GM19324 (cell line): ENCODE results near the gene PFKL.
"Not testable (repeated sequence)": the region's sequence is repeated elsewhere in the genome, so short reads cannot be mapped to it uniquely, and the experiment has no call there.

ENCODE experiments used
- ATAC-seq: cut with Tn5 transposase; IDR thresholded peaks from one replicate; pipeline ENCODE4 v1.9.1; 2021; ENCODE audit warnings: mild to moderate bottlenecking, moderate library complexity; ENCODE audit not compliant: unreplicated experiment, low FRiP score

The PFKL gene

DNA sequence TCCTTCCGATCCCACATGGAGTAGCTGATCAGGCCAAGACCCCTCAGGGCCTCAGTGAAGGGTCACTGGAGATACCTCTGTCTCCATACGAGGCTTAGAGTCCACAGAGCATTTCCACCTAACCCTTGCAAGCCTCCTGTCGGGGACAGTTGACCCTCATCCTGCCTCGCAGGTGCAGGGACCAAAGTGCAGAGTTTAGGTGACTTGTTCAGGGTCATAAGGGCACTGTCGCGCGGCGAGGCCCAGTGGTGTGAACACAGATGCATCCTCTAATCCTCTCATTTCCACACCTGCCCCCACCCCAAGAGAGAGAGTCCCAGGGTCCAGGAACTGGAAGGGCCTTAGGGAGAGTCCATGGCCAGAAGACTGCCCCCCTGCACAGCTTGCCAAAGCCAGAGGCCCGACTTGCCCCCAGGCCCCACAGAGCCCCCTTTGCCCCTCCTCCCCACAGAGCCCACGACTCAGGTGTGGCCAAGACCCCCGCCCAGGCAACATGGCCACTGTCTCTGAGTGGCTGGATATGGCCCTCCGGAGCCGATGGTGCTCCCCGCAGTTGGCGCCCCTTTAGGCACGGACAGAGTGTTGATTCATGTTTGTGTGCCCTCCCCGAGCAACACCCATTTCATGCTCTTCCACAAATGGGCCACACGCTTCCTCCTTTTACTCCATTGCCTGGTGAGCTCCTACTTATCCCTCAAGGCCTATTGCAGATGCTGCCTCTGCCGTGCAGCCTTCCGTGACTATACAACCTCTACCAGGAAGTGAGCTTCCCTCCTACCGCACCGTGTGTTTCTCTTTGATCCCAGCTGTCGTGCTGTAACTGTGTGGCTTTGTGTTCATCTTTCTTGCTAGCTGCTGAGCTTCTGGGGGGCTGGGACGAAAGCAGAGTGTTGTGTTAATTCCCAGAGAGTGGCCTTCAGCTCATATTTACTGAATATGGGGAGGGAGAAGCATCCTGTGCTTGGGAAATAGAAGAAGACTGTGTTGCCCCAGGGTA, 55.2 kb downstream of the PFKL start:
- no peak for ATAC-seq

DNA sequence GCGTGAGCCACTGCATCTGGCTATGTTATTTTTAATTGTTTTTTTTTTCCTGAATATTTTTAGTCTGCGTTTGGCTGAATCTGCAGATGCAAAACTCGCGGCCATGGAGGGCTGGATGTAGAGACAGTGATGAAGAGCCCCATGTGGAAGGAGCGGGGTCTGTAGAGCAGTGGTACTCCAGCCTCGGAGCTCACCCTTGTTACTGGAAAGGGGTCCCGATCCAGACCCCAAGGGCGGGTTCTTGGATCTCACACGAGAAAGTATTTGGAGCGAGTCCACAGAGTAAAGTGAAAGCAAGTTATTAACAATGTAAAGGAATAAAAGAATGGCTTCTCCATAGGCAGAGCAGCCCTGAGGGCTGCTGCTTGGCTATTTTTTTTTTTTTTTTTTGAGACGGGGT, 56.3 kb downstream of the PFKL start:
- ATAC-seq = no peak

DNA sequence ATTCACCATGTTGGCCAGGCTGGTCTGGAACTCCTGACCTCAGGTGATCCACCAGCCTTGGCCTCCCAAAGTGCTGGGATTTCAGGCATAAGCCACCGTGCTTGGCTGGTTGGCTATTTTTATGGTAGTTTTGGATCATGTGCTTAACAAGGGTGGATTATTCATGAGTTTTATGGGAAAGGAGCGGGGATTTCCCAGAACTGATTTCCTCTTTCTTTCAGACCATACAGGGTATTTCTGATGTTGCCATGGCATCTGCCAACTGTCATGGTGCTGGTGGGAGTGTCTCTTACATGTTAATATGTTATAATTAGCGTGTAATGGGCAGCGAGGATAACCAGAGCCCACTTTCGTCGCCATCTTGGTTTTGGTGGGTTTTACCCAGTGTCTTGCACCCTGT, 56.8 kb downstream of the PFKL start:
- no peak for ATAC-seq

DNA sequence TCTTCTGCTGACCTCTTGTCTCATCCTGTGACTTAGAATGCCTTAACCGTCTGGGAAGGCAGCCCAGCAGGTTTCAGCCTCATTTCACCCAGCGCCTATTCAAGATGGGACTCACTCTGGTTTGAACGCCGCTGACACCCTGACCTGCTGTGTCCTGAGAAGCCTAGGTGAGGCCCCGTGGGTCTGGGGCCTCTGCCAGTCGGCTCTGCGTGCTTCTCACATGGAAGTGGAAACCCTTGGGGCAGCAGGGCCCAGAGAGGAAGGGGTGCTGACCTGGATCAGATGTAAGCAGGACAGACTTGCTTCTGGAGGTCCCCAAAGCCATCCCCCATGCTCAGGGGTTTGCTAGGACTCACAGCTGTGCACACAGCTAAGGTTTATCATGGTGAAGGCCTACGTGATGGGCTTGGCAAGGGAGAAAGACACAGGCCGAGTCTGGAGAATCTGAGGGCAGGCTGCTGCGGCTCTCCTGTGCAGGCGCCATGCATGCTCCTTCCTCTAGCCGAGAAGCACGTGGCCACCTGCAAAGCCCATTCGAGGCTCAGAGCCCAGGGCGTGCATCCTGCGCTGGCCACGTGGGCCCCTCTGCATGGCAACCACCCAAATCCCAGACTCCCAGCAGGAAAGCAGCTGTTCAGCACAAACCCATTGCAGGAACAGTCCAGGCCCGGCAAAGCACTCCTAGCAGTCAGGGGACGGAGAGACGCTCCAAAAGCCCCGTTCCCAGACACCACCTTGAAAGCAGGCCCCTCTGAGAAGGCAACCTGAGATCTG, 57.4 kb downstream of the PFKL start:
- ATAC-seq = no peak

DNA sequence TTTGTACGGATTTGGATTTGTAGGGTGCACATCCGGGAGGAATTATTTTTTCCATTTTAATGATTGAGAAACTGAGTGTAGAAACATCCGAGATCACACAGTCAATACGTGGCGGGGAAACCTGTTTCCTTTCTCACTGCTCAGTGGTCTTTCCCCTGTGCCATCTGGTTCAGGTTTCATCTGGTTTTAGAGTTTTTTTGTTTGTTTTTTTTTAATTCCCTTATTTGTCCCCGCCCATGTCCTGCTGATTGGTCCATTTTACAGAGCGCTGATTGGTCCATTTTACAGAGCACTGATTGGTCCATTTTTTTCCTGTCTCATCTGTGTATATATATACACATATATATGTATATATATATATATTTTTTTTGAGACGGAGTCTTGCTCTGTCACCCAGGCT, 59.5 kb downstream of the PFKL start:
- no peak for ATAC-seq

DNA sequence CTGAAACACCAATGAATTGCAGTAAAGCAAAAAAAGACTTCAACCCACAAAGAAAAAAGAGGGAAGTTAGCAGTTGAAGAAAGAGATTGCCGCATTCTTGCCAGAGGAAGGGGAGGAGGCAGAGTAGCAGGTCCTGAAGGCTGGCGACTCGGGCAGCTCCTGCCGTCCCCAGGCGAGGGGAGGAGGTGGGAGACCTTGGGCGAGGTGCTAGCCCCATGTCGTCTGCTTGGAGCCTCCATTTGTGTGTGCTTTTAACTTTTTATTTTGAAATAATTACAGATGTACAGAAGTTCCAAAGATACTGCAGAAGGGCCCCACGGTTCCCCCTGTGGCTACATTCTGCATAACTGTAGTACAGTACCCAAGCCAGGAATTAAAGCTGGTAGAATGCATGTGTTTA, 60.3 kb downstream of the PFKL start:
- ATAC-seq = no peak

DNA sequence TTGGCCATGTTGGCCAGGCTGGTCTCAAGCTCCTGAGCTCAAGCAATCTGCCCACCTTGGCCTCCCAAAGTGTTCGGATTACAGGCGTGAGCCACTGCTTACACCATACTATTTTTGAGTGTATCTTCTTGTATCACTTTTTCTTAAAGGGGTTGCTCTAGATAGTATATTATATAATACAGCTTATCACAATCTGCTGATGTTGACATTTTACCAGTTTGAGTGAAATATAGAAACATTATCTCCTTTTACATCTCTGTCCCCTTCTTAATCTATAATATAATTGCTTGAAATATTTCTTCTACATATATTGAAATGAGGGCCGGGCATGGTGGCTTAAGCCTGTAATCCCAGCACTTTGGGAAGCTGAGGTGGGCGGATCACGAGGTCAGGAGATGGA, 62.0 kb downstream of the PFKL start:
- ATAC-seq = not testable (repeated sequence)

DNA sequence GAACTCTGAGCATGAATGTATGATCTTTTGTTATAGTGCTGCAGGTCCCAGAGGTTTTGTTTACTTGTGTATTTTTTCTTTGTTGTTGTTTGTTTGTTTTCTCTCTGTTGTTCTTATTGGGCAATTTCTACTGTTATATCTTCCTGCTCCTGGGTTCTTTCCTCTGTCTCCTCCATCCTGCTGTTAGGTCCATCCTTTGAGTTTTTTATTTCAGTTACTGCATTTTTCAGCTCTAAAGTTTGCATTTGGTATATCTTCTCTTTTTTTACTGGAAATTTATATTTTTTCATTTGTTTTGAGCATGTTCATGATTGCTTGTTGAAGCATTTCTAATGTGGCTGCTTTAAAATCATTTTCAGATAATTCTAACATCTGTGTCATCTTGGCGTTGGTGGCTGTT, 63.4 kb downstream of the PFKL start:
- ATAC-seq = no peak

DNA sequence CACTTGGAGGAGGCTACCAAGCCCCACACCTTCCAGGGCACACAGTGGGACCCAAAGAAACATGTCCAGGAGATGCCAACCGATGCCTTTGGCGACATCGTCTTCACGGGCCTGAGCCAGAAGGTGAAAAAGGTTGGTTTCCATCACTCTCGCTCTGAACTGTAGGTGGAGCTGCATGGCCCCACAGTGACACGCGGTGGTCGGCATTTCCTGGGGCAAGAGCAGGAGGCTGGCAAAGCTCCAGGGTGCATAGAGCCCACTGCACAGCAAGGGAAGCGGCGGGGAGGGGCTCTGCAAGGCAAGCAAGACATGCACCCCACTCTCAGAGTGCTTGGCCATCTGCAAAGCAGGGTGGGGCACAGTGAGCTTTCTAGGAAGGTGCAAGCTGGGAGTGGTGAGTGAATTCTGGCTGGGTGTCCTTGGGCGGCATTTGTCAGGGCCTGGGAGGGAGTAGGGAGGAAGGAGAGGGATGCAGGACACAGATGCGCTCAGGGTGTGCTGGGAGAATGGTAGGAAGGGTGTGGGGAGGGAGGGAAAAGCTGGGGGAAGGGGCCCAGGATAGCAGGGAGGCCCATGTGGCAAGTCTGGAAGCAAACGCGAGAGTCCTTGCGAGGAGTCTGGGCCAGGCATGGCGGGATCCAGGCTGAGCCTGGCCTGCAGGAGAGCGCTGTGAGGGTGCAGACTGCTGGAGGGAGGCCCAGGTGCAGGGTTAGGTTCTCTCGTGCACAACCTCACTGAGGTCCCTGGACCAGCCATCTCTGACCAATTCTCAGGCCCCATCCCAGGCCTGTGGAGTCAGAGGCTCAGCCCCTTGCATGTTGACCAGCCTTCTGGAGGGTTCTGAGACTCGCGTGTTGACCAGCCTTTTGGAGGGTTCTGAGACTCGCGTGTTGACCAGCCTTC, 64.5 kb downstream of the PFKL start:
- ATAC-seq = no peak

DNA sequence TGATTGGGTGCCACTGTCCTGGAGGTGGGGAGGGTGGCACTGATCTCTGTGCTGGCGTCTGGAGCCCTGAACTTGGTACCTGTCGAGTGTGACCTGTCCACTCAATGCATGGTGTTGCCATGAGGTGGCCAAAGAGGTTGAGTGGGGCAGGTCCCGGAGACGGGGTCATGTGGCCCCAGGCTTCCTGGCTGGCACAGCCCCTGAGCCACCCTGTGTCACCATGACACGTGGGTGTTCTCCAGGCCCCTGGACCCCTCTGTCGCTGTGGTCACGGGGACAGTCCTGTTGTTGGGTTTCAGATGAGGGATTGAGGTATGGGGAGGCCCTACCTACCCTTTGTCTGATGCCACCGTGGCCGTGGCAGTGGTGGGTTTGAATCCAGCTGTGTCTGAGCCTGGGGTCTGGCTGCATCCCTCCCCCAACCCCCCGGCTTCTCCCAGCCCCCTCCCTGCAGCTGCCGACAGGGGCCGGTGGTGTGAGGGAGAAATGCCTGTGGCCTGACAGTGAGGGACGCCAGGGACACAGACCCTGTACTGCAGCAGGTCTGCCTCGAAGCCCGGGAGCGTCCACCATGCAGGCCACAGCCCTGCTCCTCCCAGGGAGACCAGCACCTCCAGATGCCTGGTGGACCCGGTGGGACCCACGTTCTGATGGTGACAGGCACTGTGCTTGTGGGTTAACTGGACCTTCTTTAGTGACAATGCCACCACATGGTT, 65.6 kb downstream of the PFKL start:
- ATAC-seq = no peak

DNA sequence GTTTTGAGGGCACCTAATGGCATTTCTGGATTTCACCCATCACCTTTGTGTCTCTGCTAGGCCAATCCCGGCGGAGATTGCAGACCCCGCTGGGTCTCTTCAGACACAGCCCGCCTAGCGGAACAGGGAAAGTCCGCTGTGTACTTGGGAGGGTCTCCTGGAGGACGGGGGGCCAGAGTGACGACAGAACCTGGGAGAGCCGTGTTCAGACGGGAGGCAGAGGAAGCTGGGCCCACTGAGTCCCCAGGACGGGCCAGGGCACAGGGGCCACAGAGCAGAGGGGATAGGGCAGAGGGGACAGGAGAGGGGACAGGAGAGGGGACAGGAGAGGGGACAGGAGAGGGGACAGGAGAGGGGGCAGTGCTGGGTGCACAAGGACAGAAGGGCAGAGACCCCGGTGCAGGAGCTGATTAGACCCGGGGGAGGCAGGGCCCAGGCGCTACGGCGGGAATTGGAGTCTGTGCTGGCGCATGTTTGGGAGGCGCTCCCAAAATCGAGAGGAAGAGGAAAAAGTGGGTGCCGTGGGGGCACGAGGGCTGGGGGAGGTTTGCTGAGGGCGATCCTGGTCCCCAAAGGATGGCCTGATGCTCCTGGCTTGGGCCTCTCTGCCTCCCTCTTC, 66.2 kb downstream of the PFKL start:
- no peak for ATAC-seq

DNA sequence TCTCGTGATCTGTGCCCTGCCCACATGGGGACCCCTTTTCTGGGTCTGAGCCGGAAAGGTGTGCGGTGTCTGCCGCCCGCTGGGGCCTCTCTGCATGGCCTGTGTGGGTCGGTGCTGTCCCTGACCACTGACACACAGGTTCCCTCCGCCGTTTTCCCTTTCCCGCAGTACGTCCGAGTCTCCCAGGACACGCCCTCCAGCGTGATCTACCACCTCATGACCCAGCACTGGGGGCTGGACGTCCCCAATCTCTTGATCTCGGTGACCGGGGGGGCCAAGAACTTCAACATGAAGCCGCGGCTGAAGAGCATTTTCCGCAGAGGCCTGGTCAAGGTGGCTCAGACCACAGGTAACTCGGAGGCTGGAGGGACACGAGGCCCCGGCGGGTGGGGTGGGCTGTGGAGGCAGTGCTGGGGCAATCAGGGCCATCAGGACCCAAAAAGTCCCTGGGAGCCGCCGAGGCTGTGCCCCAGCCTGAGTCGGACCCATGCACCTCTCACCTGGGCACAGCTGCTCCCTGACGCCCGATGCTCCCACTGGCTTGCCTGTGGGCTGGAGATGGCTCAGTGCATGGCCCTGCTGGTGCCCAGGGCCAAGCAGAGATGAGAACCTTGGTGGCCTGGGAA, 66.8 kb downstream of the PFKL start:
- no peak for ATAC-seq

DNA sequence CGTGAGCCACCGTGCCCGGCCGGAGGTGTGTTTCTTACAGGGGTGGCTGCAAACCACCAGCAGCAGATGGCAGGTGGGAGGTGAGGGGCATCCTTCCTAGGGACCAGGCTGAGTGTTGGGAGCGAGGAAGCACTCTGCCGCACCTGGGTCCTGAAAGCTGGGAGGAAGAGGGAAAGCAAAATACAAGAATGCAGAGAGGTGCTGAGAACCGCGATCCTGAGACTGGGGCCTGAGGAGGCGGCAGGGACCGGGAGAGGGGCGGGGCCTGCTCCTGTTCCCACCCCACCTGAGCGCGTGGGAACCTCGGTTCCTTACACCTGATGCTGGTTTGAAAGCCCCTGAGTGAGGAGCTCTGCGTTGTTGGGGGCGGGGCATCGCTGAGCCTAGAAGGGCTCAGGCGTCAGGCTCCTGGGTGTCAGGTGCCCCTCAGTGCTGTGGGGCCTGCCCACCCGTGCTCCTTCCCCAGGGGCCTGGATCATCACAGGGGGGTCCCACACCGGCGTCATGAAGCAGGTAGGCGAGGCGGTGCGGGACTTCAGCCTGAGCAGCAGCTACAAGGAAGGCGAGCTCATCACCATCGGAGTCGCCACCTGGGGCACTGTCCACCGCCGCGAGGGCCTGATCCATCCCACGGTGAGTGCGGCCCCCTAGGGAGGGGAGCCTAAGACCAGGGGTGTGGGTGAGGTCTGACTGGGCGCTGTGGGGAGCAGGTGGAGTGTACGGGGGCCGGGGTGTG, 69.0 kb downstream of the PFKL start:
- no peak for ATAC-seq

DNA sequence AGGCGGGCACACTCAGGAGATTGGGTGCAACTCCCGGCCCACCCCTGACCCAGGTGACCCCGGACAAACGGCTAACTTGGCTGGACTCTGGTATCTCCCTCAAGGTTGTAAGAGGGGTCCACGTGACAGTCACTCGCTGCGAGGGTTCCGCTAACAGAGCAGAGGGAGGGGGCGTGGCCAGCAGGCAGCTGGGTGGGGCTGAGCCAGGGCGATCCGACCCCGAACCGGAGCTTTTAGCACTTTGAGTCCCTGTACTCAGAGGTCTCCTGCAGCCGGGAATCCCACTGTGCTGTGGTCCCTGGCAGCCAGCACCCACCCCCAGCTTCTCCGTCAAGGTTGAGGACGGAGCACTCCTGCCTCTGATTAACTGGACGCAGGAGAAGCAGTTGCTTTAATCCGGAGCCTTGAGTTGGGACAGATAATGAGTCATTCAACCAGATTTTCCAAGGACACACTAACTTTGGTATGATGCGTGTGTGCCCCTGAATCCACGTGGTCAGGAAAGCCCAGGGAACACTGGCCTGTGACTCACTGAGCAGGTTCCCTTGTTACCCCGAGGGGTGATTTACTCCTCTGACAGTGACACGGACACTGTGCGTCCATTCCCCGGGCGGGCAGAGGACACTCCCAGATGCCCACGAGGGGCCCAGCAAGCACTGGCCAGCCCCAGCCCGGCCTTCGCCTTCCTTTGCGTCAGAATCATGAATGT, 70.3 kb downstream of the PFKL start:
- no peak for ATAC-seq

DNA sequence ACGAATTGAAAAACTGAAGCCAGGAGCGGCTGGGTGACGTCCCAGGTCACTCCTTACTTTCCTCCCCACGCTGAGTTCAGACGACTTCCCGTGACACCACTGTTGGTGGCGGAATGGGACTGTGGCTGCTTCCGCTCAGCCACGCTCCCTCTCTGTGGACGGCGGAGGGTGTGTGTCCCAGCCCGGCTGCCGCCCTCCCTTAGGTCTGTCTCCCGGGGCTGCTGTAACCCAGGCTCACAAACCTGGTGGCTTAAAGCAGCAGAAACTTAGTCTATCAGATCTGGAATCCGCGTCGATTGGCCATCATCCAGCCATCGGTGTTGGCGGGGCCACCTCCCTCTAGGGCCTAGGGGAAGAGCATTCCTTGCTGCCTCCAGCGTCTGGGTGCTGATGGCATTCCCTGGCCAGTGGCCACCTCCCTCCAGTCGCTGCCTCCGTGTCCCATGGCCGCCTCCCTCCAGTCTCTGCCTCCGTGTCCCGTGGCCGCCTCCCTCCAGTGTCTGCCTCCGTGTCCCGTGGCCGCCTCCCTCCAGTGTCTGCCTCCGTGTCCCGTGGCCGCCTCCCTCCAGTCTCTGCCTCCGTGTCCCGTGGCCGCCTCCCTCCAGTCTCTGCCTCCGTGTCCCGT, 71.0 kb downstream of the PFKL start:
- no peak for ATAC-seq

DNA sequence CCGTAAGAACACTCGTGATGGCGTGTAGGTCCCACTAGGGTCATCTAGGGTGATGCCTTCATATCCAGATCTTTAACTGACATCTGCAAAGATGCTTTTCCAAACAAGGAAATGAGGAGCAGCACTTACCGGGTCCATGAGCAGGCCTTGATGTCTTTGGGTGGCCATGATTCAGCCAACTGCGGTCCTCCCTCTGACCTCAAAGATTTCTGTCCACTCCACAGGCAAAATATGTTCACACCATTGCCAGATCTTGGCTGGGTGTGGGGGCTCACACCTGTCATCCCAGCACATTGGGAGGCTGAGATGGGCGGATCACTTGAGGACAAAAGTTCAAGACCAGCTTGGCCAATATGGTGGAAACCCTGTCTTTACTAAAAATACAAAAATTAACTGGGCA, 71.7 kb downstream of the PFKL start:
- ATAC-seq = no peak

DNA sequence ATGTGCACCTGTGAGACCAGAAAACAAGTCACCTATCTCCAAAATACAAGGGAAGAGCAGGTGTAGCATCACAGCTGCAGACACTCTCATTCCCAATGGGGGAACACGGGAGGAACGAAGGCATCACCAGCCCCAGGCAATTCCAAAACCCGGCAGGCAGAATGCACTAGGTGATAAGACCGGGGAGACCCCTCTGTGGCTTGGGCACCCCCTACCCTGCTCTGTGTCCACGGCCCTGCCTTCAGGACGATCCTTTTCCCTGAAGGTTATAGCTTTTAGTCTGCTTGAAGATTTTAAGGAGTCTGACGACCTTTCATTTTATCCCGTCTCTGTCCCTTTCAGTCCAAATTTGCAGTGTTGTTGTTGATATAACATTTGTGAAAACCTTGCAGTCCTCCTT, 72.8 kb downstream of the PFKL start:
- no peak for ATAC-seq
